HG03135 (cell line): ENCODE data around the gene RPL38.

Source experiments
- ATAC-seq: cut with Tn5 transposase; IDR thresholded peaks from one replicate; pipeline ENCODE4 v1.9.1; 2021; ENCODE audit warnings: mild to moderate bottlenecking, moderate library complexity; ENCODE audit not compliant: unreplicated experiment

RPL38 gene

GRCh38 chr17:74210191-74211140, 7.0 kb downstream of the RPL38 start:
- no peak for ATAC-seq

GRCh38 chr17:74211141-74211911, 7.8 kb downstream of the RPL38 start:
- no peak for ATAC-seq

- ATAC-seq, result no peak
These were observed 8.4 kb downstream of the RPL38 start for GRCh38 chr17:74211912-74212208.

GRCh38 chr17:74212209-74212912, 8.9 kb downstream of the RPL38 start:
- ATAC-seq, result peak; percentile 15

- peak; percentile 47 for ATAC-seq
These were observed 9.7 kb downstream of the RPL38 start, which contains the start of gene TTYH2 for GRCh38 chr17:74212913-74213791. Gene TTYH2, plus strand, starts transcription at chr17:74213571. Its CDS starts 17 bp downstream, at chr17:74213588.

- no peak for ATAC-seq
These were observed 10.4 kb downstream of the RPL38 start for GRCh38 chr17:74213861-74214391.

GRCh38 chr17:74214484-74215341, 11.2 kb downstream of the RPL38 start:
- no peak for ATAC-seq

- ATAC-seq, result no peak
These were observed 11.9 kb downstream of the RPL38 start for GRCh38 chr17:74215342-74215727.

- ATAC-seq, result no peak
These were observed 13.0 kb downstream of the RPL38 start for GRCh38 chr17:74216505-74216904.

GRCh38 chr17:74217037-74217730, 13.7 kb downstream of the RPL38 start:
- no peak for ATAC-seq

- no peak for ATAC-seq
These were observed 14.4 kb downstream of the RPL38 start for GRCh38 chr17:74217888-74218287.

GRCh38 chr17:74218436-74218835, 15.0 kb downstream of the RPL38 start:
- no peak for ATAC-seq

- ATAC-seq, result no peak
These were observed 16.2 kb downstream of the RPL38 start for GRCh38 chr17:74219576-74220133.

- ATAC-seq, result no peak
These were observed 16.7 kb downstream of the RPL38 start for GRCh38 chr17:74220219-74220618.

GRCh38 chr17:74220946-74221818, 17.7 kb downstream of the RPL38 start:
- no peak for ATAC-seq

- no peak for ATAC-seq
These were observed 18.9 kb downstream of the RPL38 start for GRCh38 chr17:74222399-74222798.

- no peak for ATAC-seq
These were observed 20.4 kb downstream of the RPL38 start for GRCh38 chr17:74223901-74224300.
